Ovary (tissue), 3 donors: ENCODE measurements around the gene TMEM135.

Experiments
- CTCF ChIP-seq, 3 donors: fragments of 450-650 bp in 2 of 3; fragments of 200-600 bp in 1 of 3; IDR thresholded peaks; one replicate each; pipeline versions ENCODE4 v1.5.1 to v1.8.0; 2016 to 2022; ENCODE audit warnings: antibody characterized with exemption in 3 of 3, mild to moderate bottlenecking in 1 of 3
- POLR2A ChIP-seq: fragments of 450-650 bp; IDR thresholded peaks from one replicate; pipeline ENCODE4 v1.6.1; 2017; ENCODE audit warnings: antibody characterized with exemption, mild to moderate bottlenecking, moderate library complexity
- donor health status: DM: no; HTN: no; CAD: no.

DNA sequence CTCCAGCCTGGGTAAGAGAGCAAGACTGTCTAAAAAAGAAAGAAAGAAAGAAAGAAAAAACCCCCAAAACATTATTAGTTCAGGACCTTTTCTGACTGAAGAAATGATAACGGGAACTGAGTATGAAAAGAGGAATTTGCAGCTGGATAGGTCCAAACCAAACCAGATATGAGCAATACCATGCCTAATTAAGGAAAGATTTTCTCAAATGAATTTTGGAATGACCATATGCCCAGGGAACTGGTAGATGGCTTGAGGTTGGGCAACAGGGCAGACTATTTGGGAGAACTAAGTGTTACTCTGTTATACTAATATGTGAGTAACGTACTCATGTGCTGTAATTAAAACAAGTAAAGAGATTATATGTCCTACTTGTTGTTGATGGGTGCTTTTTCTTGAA is 186.1 kb downstream of the TMEM135 start:
- TF ChIP-seq CTCF (IDR thresholded peaks at IDR 0.05) (no peak), POLR2A (no peak)
